Measurements from ENCODE around the gene CA9. TPM values are rescaled to one million over a fixed set of nuclear protein-coding genes. Genes with fewer than 3 reads are reported as not detected.
A peak's percentile ranks its signal among the peaks of the same experiment; 100 is the strongest.

The CA9 gene
- total RNA-seq, 1 experiment from 2014 or later = 1.0 TPM

DNA sequence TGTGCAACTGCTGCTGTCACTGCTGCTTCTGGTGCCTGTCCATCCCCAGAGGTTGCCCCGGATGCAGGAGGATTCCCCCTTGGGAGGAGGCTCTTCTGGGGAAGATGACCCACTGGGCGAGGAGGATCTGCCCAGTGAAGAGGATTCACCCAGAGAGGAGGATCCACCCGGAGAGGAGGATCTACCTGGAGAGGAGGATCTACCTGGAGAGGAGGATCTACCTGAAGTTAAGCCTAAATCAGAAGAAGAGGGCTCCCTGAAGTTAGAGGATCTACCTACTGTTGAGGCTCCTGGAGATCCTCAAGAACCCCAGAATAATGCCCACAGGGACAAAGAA is 265 bp downstream of the CA9 start (continued):
- no peak for TF ChIP-seq ZNF281 (CRISPR knock-in tag; IDR thresholded peaks at IDR 0.05)
- no peak for TF ChIP-seq CREB1 (CRISPR knock-in tag; IDR thresholded peaks at IDR 0.05)
- no peak for TF ChIP-seq MXD4 (CRISPR knock-in tag; IDR thresholded peaks at IDR 0.05; ENCODE audit: borderline replicate concordance)
- no peak for TF ChIP-seq TCF7 (CRISPR knock-in tag; IDR thresholded peaks at IDR 0.05; ENCODE audit: low read depth)
- TF ChIP-seq MLX (CRISPR knock-in tag; IDR thresholded peaks at IDR 0.05) = no peak

DNA sequence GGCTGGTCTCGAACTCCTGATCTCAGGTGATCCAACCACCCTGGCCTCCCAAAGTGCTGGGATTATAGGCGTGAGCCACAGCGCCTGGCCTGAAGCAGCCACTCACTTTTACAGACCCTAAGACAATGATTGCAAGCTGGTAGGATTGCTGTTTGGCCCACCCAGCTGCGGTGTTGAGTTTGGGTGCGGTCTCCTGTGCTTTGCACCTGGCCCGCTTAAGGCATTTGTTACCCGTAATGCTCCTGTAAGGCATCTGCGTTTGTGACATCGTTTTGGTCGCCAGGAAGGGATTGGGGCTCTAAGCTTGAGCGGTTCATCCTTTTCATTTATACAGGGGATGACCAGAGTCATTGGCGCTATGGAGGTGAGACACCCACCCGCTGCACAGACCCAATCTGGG is 1.5 kb downstream of the CA9 start:
- ATAC-seq (peak; percentile 12), DNase-seq (ENCODE audit: low spot score) (peak; percentile 35)
- H3K27ac Mint-ChIP-seq = no peak overlapping the region
- no peaks in the 10 kb centered on the region for H3K36me3 Mint-ChIP-seq
- ChIA-PET CTCF (interaction anchor here (0.5 to 4.5 kb wide), 22 partner anchors 10 to 982 kb away, joined by 3 to 41 read pairs (median 6); partner anchors contain the start of genes ARHGEF39, CCDC107, RMRP and TPM2), POLR2A (interaction anchor here (0.9 to 2.2 kb wide), 8 partner anchors 10 to 75 kb away, joined by 3 to 21 read pairs (median 5); partner anchors contain the start of genes ARHGEF39, CCDC107, CREB3 and RMRP)
- H3K9me3 Mint-ChIP-seq = no peaks in the 10 kb centered on the region
- H3K4me3 Mint-ChIP-seq = peak overlapping the region; percentile 69
- TF ChIP-seq, protein P1, sequence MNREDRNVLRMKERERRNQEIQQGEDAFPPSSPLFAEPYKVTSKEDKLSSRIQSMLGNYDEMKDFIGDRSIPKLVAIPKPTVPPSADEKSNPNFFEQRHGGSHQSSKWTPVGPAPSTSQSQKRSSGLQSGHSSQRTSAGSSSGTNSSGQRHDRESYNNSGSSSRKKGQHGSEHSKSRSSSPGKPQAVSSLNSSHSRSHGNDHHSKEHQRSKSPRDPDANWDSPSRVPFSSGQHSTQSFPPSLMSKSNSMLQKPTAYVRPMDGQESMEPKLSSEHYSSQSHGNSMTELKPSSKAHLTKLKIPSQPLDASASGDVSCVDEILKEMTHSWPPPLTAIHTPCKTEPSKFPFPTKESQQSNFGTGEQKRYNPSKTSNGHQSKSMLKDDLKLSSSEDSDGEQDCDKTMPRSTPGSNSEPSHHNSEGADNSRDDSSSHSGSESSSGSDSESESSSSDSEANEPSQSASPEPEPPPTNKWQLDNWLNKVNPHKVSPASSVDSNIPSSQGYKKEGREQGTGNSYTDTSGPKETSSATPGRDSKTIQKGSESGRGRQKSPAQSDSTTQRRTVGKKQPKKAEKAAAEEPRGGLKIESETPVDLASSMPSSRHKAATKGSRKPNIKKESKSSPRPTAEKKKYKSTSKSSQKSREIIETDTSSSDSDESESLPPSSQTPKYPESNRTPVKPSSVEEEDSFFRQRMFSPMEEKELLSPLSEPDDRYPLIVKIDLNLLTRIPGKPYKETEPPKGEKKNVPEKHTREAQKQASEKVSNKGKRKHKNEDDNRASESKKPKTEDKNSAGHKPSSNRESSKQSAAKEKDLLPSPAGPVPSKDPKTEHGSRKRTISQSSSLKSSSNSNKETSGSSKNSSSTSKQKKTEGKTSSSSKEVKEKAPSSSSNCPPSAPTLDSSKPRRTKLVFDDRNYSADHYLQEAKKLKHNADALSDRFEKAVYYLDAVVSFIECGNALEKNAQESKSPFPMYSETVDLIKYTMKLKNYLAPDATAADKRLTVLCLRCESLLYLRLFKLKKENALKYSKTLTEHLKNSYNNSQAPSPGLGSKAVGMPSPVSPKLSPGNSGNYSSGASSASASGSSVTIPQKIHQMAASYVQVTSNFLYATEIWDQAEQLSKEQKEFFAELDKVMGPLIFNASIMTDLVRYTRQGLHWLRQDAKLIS (CRISPR knock-in tag; IDR thresholded peaks at IDR 0.05; ENCODE audit: borderline replicate concordance) = no peak
- TF ChIP-seq, protein P2, sequence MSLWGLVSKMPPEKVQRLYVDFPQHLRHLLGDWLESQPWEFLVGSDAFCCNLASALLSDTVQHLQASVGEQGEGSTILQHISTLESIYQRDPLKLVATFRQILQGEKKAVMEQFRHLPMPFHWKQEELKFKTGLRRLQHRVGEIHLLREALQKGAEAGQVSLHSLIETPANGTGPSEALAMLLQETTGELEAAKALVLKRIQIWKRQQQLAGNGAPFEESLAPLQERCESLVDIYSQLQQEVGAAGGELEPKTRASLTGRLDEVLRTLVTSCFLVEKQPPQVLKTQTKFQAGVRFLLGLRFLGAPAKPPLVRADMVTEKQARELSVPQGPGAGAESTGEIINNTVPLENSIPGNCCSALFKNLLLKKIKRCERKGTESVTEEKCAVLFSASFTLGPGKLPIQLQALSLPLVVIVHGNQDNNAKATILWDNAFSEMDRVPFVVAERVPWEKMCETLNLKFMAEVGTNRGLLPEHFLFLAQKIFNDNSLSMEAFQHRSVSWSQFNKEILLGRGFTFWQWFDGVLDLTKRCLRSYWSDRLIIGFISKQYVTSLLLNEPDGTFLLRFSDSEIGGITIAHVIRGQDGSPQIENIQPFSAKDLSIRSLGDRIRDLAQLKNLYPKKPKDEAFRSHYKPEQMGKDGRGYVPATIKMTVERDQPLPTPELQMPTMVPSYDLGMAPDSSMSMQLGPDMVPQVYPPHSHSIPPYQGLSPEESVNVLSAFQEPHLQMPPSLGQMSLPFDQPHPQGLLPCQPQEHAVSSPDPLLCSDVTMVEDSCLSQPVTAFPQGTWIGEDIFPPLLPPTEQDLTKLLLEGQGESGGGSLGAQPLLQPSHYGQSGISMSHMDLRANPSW (CRISPR knock-in tag; conservative IDR thresholded peaks at IDR 0.05; ENCODE audit: low read depth) = no peak
- TF ChIP-seq USF1 (CRISPR knock-in tag; IDR thresholded peaks at IDR 0.05) = no peak
- TF ChIP-seq, protein P3, sequence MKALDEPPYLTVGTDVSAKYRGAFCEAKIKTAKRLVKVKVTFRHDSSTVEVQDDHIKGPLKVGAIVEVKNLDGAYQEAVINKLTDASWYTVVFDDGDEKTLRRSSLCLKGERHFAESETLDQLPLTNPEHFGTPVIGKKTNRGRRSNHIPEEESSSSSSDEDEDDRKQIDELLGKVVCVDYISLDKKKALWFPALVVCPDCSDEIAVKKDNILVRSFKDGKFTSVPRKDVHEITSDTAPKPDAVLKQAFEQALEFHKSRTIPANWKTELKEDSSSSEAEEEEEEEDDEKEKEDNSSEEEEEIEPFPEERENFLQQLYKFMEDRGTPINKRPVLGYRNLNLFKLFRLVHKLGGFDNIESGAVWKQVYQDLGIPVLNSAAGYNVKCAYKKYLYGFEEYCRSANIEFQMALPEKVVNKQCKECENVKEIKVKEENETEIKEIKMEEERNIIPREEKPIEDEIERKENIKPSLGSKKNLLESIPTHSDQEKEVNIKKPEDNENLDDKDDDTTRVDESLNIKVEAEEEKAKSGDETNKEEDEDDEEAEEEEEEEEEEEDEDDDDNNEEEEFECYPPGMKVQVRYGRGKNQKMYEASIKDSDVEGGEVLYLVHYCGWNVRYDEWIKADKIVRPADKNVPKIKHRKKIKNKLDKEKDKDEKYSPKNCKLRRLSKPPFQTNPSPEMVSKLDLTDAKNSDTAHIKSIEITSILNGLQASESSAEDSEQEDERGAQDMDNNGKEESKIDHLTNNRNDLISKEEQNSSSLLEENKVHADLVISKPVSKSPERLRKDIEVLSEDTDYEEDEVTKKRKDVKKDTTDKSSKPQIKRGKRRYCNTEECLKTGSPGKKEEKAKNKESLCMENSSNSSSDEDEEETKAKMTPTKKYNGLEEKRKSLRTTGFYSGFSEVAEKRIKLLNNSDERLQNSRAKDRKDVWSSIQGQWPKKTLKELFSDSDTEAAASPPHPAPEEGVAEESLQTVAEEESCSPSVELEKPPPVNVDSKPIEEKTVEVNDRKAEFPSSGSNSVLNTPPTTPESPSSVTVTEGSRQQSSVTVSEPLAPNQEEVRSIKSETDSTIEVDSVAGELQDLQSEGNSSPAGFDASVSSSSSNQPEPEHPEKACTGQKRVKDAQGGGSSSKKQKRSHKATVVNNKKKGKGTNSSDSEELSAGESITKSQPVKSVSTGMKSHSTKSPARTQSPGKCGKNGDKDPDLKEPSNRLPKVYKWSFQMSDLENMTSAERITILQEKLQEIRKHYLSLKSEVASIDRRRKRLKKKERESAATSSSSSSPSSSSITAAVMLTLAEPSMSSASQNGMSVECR (CRISPR knock-in tag; IDR thresholded peaks at IDR 0.05; ENCODE audit: borderline replicate concordance) = 0 out of 2 replicates have a peak, but pooled peaks have one; percentile 19
- H3K27me3 Mint-ChIP-seq (ENCODE audit: low read depth) = peaks cover 30% of the 10 kb centered on the region
- H3K4me1 Mint-ChIP-seq = peaks cover 9% of the 10 kb centered on the region

Data from WTC11 (cell line).